Activated T-cell treated with anti-CD3 and anti-CD28 coated beads for 24 hours (primary cell): ENCODE results near the gene MAP3K1.
A peak's percentile ranks its signal among the peaks of the same experiment; 100 is the strongest.
"Not testable (repeated sequence)": the region's sequence is repeated elsewhere in the genome, so short reads cannot be mapped to it uniquely, and the experiment has no call there.

Source experiments
- DNase-seq: peaks from one replicate; pipeline ENCODE4 v3.0.0-alpha.2; 2020; ENCODE audit warnings: low read depth

The MAP3K1 gene

DNA sequence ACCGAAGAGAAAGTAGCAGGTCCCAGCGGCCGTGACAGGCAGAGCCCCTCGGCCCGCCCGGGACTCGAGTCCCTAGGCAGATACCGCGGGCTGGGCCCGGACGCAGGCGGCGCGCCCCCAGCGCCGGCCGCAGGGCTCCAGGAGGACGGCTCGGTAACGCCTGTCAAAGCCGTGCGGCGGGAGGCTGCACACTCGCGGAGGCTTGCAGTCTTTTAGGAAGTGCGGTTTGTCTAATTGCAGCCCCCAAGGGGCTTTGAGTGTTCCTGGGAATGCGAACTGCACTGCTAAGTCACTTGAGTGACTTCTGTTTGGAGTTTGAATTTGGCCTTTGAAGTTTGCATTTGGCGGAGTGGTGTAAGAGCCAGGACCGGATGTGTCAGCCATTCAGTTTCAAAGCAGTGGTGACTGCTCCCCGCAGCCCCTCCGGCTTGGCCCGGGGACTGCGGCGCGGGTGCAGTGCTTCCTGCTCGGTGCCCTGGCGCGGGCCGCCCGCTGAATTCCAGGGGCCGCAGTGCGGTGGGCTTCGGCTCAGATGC, 1.3 kb downstream of the MAP3K1 start:
- DNase-seq, result peak; percentile 51

DNA sequence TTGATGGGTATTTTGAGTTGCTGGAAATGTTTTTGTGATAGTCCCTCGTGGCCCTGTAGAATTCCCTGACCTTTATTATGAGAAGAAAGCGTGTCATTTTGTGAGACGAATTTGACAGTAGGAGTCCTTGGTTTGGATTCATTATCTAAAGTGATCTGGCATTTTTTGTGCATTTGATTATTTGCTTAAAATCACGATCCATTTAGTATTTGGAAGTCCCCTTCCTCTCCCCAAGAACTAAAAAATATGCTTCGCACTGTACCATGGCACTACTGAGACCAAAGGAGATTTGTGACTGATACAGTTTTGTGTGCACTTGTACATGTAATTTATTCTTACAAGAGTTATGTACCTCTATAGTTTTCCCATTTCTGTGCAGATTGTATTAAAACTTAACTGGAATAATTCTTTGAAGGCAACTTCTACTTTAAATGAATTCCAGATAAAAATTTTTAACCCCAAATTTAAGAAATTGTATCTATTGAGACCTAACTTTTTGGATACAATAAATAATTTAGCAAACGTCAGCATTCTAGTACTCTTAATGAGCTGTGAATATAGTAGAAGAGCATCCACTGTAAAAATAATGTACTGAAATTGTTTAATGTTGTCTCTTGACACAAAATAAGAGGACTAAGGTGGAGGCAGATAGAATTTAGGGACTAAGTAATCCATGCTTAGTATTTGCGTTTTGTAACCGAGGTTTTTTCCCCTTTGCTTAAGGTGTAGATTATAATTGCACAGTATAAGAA, 2.1 kb downstream of the MAP3K1 start:
- DNase-seq, result no peak

DNA sequence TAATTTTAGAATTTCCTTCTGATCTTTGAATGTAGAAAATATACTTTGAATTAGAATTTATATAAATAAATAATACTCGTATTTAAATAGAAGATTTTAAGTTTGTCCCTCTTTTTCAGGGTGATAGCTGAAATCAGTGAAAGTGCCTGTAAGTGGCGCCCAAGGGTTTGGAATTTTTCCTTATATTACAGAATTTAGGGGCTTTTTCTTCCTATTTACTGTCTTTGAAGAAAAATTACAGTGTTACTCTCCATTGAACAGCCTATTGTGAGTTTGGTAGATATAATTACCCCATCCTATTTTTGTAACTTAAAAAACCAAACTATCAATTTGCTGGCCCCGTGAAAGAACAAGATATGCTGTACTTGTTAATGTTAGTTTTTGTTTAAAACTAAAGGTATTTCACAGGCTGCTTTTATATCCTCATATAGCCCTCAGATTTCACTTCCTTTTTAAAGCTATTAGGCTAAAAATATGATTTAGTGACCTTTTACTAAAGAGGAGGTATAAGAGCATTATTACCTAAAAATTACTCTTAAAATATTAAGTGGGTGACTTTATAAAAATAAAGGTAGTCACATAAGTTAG, 3.2 kb downstream of the MAP3K1 start:
- no peak for DNase-seq

DNA sequence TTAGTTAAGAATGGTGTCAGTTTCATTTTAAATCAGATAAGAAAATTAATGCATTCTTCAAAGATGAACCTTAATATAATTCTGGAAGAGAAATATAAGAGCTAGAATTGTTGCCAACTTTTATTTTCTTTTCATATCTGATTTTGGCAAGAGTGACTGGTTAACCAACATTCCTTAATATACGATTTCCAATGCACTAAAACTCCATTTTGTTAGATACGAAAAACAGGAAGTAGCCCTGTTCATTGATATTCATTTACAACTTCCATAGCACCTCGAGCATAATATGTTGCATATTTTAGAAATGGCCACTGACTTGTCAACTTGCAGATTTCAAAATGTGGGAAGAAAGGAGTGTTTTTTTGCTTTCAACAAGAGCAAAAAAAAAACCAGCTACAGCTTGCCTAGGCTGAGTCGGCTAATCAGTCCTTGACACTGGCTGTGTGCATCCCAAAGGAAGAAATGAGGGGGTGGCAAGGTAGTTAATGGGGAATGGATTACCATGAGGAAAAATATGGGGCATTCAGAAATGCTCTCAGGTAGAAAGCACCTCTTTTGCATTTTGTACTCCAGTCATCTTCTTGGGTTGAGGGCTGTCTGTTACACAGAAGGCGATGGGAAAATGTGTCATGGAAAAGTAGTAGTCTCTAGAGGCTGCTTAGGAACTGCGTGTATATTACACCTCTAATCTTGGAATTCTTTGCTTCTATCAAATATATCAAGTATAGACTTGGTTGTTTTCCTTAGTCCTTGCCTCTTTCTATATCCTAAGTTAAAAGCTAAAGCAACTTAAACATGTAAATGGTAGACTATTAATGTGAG, 3.9 kb downstream of the MAP3K1 start:
- no peak for DNase-seq

DNA sequence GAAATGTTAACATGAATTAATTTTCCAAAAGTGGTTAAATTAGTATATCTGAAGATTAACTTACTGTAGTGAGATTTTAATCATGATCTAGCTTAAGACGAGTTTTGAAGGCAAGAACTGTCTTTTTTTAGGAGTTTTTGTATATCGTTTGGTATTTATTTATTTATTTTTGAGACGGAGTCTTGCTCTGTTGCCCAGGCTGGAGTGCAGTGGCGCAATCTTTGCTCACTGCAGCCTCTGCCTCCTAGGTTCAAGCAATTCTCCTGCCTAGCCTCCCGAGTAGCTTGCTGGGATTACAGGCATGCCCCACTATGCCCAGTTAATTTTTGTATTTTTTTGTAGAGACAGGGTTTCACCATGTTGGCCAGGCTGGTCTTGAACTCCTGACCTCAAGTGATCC, 6.5 kb downstream of the MAP3K1 start:
- DNase-seq, result not testable (repeated sequence)

DNA sequence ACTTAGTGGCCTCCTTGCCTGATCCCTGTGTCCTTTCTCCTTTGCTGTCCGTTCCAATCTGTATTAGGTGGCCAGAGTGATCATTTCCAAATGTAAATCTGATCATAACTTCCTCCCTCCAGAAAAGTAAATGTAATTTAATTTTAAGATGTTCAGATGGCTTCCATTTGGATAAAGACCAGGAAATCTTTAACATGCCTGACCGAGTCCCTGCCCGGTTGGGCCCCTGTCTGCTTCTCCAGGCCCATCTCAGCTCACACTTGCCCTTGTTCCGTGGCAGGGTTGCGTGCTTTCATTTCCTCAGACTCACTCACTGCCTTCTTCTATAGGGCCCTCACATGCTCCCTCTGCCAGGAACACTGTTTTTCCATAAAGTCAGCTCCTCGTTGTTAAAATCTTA, 7.6 kb downstream of the MAP3K1 start:
- no peak for DNase-seq

DNA sequence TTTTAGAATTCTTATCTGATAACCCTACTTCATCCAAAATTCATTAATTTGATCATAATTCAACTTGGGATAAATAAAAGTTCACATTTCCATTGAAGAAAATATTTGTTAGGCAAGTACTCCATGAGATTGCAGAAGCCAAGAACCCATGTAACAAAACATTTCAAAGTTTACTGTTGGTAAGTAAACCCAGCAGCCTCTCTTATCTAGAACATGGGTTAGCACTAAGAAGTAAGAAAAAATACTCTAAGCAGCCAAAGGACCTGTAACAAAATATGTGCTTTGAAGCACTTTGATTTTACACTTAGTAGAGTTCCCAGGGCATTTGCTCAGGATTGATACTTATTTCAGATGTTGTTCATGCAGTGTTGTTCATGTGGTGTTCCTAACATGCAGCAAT, 8.7 kb downstream of the MAP3K1 start:
- no peak for DNase-seq

DNA sequence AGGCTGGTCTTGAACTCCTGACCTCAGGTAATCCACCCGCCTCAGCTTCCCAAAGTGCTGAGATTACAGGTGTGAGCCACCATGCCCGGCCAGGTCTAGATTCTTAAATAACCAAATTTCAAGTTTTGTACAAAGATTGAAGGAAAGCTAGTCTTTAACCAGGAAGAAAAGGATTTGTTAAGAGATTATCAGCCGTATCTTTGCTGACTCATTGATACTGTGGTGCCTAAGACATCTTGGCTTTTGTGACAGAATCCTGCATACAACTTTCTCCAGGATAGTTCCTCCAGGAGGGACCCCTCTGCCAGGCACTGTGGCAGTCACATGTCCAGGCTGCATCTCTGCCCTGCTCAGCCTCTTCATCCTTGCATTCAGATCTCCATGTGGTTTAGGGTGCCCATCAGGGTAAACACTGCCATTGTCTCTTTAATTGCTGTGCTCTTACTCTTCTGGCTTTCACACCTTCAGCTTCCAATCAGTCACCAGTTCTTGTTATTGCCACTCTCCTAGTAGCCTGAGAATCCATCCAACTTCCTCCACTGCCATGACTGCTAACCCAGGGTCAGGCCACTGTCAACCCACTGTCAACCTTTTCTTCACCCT, 10.0 kb downstream of the MAP3K1 start:
- DNase-seq, result no peak

DNA sequence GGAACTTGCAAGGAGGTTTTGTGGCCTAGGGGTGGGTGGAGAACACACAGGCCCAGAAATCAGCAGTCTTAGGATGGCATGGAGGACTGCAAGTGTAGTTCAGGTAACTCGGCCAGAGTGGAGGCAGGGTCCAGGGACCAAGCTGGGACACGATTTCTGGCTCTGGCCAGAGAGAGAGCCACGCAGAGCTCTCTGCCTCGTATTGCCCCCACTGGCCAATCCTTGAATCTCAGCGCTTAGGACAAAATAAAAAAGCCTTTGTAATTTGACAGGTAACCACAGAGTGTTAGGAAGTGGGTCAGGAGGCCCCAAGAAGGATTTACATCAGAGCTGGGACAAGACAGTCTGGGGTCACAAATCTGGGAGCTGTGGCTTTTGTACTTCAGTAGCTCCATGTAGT, 11.7 kb downstream of the MAP3K1 start:
- no peak for DNase-seq

DNA sequence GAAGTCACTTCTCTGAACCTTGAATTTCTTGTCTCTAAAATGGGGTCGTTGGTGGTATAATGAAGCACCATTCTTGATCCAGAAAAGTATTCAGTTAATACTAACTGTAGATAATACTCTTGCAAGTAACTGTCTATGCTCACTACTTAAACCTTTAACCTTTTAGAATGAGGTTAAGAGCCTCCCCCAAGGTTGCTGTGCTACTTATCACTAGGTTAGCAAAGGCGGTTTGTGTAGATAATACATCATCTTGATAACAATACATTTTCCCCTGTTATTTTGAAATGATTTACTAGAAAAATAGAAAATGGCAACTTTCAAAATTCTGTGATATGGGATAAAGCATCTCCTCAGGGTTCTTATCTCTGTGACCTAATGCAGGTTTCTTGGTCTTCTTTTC, 12.6 kb downstream of the MAP3K1 start:
- DNase-seq, result no peak

DNA sequence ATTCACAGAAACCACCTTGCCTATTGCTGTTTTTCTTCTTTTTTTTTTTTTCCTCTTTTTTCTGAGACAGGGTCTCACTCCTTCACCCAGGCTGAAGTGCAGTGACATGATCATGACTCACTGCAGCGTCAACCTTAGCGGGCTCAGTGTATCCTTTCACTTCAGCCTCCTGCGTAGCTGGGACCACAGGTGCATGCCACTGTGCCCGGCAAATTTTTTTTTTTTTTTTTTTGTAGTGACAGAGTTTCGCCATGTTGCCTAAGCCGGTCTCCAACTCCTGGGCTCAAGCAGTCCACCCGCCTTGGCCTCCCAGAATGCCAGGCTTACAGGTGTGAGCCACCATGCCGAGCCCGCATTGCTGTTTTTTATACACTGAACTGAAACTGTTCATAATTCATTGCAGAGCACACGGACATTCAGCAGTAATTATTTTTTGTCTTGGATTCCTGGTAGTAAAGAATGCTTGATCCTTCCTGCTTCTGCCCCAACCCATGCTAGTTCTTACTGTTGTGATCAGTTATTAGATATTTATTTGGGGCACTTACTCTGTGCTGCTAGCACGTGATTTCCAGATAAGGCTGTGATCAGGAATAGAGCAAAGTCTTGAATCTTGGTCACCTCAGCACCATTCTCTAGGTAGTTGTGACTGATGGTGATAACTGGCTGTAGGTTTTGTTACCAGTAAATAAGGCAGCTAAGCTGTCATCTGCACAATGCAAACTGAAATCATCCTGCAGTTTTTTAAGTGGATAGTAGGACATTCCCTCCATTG, 14.0 kb downstream of the MAP3K1 start:
- peak; percentile 58 for DNase-seq

DNA sequence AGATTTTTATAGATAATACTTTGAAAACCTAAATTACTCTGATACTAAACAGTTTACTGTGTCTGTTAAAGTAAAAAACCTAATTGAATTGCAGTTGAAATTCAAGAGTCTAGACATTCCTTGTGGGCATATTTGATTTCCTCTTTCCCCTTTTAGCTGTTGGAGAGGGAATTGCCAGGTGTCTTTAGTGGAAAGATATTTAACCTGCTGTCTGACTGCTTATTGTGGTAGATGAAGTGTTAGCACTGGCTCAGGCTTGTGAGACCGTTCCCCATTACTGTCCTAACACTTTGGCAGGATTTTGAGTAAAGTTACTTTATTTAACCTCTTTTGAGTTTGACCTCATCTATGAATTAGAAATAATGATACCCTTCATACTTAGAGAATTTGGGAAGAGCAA, 16.4 kb downstream of the MAP3K1 start:
- no peak for DNase-seq

DNA sequence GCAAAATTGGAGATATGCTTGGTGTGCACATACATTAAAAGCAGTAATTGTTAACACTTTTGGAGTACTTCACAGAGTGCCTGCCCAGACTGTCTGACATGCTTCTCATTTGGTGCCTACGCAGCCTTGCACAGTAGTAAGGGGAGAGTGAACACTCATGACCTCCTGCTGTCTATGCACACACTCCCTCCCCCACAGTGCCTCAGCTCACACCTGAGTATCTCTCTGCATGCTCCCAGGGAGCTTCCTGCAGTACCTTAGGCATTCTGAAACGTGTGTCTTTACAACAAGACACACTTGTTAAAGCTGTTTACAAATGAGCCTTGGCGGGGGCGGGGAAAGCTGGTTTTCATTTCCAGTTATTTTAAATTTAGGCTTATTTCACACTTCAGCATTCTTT, 18.0 kb downstream of the MAP3K1 start:
- DNase-seq, result no peak

DNA sequence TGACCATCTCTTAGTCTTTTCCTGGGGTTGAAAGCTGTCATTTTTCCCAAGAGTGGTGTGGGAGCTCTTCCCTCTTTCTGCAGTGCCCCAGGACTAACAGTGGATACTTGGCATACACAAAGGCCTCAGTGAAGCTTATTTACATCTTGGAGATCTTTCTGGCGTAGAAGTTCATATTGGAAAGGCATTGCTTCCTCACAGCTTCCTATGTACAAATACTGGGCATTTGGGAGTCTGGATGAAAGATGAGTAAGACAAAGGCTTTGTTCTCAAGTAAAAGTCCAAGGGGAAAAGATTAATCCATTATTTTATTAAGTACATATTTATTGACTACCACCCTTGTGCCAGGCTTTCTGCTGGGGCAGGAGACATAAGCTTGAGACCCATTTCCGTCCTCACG, 22.0 kb downstream of the MAP3K1 start:
- no peak for DNase-seq

DNA sequence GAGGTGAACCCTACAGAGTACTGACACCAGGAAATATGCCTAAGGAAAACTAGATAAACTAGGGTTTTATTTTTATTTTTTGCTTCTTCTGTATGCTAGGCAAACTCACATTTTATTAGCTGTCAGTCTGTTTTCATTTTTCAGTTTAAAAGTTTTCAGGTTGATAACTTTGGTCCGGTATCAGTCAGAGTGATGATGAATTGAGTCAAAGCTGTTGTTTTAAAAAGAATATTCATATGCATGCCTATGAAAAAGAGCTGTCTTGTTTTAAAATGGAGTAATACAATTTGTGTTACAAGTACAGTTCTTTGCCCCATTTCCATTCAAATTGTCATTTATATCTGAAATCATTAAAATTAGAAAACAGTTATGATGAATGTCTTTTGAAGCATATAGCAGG, 22.6 kb downstream of the MAP3K1 start:
- DNase-seq, result no peak

DNA sequence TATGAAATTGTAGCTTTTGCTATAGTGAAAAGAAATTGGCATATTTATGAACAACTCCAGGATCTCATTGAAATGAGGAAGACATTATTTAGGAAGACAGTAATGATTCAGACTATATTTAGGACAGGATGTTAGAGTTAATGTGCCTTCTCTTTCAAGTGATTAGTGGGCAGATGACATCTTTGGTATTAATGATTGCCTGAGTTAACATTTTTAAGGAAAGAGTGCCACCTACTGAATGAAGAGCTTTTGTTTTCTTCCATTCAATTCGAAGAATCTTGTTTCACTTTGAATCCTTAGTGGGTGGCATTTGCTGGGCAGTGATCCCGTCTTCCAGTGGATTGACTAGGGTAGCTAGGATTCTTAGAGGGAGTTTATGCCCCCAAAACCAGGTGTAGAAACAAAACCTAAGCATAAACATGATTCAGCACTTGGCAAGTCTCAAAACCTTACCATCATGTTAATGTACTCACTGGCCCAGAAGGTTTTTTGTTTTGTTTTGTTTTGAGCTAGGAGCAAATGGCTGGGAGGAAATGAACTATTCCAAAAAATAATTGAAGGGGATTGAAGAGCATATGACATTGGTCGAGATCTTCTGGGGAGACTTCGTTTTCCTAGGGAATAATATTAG, 23.2 kb downstream of the MAP3K1 start:
- DNase-seq, result no peak

DNA sequence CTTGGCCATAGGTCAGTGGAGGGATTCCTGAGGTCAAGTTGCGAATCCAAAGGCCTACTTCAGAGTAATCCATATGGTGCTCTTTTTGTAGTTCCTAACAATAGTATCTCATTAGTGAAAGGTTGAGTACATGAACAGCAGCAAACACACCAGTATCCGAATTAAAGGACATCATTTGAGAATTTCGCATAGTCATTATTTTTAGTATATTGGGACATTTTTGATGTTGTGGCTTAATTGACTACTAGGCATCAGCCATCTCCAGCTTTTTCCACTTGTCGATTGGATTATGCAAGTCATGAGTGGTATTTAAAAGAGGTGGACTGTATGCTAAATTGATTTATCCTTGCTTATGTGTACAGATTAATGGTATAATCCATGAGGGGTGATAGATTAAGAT, 23.7 kb downstream of the MAP3K1 start:
- DNase-seq, result no peak

DNA sequence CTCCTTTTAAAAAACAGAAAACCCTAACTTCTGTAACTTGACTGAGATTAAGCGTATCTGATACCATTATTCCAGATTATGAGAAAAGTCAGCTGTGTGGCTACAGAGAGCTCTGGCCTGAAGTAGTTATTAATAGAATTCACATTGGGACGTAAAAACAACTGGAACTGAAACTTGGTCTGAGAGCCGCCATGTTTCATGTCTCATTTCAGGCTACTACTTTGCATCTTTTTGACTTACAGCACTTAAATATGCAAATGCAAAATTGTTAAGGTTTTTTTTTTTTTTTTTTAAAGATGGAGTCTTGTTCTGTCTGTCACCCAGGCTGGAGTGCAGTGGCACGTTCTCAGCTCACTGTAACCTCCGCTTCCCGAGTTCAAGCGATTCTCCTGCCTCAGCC, 25.2 kb downstream of the MAP3K1 start:
- DNase-seq, result no peak

DNA sequence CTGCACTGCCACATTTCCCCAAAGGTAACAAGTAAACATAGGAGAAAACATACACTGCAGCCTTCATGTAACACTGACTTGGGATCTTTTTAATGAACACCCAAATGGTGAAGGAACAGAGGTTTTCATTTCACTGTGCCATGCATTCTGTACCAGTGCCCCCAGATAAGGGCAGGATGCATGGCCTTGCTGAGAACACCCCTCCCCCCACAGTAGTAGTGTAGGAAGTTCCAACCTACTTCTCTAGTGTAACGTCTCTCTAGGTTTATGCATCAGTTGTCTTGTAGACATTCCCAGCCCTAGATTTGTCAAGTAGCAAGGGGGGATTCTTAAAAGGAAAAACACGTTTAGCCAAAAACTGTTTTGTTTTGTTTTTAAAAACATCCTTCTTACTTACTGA, 29.9 kb downstream of the MAP3K1 start:
- DNase-seq, result no peak

DNA sequence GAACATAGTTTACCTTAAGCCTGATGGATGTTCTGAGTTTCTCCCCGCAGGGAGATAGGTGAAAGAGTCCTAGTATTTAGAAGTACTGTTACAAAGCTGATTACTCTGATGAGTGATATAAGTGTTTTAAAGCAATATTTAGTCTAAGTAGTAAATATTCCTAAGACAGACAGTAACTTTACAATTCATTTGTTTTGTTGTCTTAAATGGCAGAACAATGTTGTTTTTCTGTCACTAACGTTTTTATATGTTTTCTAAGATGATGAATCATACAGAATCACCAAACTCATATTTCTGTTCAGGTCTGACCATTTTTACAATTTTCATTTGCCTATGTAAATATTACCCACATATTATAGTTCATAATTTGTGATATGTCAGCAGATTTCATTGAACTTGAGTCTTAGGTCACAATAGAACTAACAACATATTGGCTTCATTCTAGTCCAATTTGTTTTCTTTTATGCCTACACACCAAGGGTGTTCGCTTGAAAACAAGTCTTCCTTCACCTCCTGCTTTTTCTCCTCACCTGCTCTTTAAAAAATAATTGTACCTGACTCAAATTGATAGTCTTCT, 30.6 kb downstream of the MAP3K1 start:
- DNase-seq, result no peak

DNA sequence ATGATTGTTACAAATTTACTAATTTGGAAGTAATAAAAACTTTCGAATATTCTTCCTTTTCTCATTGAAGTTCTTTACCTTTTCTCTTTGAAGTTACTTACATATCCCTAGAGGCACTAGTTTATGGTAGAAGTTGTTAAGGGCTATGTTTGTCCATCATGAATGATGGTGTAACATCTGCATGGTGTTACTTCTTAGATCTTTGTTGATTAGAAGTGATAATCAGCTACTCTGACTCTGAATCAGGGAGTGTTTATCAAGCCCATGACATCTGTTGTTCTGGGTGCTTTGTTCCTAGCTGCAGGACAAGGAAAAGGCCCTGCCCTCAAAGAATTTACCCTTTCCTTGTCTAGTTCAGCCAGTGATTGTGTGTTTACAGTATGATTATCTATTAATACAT, 32.9 kb downstream of the MAP3K1 start:
- DNase-seq, result no peak
